ENCODE measurements around the gene DEK.
"Not testable (repeated sequence)": the region's sequence is repeated elsewhere in the genome, so short reads cannot be mapped to it uniquely, and the experiment has no call there.

DEK gene

GRCh38 chr6:18240230-18240629 lies 24.1 kb downstream of the DEK start:
- DNase-seq (ENCODE audit: low spot score), result no peak

- DNase-seq (ENCODE audit: low spot score), result no peak
Measured at GRCh38 chr6:18237167-18237566, 27.2 kb downstream of the DEK start.

DNA sequence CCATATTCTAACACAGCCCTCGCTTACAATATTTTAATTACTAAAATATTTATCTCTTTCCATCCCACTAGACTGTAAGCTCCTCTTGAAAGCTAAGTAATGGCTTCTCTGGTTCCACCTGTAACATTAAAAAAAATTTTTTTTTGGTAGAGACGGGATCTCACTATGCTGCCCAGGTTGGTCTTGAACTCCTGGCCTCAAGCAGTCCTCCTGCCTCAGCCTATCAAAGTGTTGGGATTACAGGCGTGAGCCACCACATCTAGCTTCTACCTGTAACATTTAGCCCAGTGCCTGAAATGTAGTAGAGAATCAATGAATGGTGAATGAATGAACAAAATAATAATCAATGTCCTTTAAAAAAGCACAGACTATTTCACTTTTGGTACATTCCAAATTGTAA lies 28.8 kb downstream of the DEK start:
- no peak for DNase-seq (ENCODE audit: low spot score)

DNA sequence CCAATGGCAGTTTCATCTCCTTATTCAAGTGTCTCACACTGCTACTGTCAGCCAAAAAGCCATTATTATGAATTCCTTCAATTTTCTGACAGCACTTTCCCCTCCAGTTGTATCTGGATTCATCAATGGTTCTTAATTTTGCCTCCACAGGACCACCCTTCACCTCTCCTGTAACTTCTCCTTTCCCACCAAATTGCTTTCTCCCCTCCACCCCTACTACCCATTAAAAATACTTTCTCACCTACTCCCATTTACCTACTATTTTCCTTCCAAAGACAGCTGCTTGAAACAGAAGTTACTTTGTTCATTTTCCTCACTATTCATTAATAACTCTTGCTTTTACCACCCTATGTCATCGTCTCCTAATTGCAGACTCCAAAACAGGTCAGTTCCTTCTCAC lies 29.8 kb downstream of the DEK start:
- DNase-seq (ENCODE audit: low spot score), result no peak

GRCh38 chr6:18233770-18234169 lies 30.6 kb downstream of the DEK start:
- not testable (repeated sequence) for DNase-seq (ENCODE audit: low spot score)

- DNase-seq (ENCODE audit: low spot score), result not testable (repeated sequence)
Measured at GRCh38 chr6:18231856-18232255, 32.5 kb downstream of the DEK start.

DNA sequence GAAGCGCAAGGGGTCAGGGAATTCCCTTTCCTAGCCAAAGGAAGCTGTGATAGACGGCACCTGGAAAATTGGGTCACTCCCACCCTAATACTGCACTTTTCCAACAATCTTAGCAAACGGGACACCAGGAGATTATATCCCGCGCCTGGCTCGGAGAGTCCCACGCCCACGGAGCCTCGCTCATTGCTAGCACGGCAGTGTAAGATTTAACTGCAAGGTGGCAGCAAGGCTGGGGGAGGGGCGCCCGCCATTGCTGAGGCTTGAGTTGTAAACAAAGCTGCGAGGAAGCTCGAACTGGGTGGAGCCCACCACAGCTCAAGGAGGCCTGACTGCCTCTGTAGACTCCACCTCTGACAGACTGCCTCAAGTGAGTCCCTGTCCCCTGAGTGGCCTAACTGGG lies 35.7 kb downstream of the DEK start:
- not testable (repeated sequence) for DNase-seq (ENCODE audit: low spot score)

DNA sequence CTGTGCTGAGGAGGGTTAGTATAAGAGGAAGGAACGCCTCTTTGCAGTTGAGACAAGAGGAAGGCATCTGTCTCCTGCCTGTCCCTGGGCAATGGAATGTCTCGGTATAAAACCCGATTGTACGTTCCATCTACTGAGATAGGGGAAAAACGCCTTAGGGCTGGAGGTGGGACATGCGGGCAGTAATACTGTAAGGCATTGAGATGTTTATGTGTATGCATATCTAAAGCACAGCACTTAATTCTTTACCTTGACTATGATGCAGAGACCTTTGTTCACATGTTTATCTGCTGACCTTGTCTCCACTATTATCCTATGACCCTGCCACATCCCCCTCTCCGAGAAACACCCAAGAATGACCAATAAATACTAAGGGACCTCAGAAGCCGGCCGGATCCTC lies 37.2 kb downstream of the DEK start:
- DNase-seq (ENCODE audit: low spot score), result not testable (repeated sequence)

DNA sequence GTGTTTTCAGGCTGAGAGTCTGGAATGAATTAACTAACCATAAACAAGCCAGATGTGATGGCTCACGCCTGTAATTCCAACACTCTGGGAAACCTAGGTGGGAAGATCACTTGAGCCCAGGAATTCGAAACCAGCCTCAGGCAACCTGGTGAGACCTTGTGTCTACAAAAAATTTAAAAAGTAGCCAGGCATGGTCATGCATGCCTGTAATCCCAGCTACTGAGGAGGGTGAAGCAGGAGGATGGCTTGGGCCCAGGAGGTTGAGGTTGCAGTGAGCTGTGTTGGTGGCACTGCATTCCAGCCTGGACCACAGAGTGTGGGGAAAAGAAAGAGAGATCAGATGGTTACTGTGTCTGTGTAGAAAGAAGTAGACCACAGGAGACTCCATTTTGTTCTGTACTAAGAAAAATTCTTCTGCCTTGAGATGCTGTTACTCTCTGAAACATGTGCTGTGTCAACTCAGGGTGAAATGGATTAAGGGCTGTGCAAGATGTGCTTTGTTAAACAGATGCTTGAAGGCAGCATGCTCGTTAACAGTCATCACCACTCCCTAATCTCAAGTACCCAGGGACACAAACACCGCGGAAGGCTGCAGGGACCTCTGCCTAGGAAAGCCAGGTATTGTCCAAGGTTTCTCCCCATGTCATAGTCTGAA lies 37.8 kb downstream of the DEK start:
- not testable (repeated sequence) for DNase-seq (ENCODE audit: low spot score)

DNA sequence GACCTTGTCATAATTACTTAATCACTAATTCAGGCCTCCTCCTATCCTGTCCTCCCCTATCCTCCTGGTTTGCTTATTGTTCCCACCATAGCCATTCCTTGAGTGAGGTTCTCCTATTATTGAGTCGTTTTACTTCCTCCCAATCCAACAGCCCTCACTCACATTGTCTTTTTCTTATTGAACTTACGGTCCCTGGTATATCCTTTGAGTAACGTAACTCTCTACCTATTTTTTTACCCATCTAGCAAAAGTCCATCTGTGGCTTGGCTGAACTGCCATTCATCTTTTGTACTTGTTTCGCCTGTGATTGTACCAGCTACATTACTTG lies 43.1 kb downstream of the DEK start:
- no peak for DNase-seq (ENCODE audit: low spot score)

GRCh38 chr6:18219591-18219990 lies 44.7 kb downstream of the DEK start:
- no peak for DNase-seq (ENCODE audit: low spot score)

DNA sequence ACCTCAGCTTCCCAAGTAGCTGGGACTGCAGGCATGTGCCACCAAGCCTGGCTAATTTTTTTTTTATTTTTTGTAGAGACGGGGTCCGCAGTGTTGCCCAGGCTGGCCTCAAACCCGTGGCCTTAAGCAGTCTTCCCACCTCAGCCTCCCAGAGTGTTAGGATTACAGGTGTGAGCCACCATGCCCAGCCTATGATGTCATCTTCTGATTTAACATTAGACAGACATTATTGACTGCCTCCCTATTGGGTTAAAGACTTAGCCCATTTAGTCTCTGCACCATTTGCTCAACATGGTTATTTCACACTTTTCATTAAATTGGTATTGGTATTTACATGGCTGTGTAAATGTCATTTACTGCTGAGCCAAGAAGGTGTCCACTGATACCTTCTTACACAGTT lies 46.1 kb downstream of the DEK start:
- no peak for DNase-seq (ENCODE audit: low spot score)

- no peak for DNase-seq (ENCODE audit: low spot score)
Measured at GRCh38 chr6:18216411-18216810, 47.9 kb downstream of the DEK start.

GRCh38 chr6:18215436-18215835 lies 48.9 kb downstream of the DEK start:
- peak; percentile 74 for DNase-seq (ENCODE audit: low spot score)

- no peak for DNase-seq (ENCODE audit: low spot score)
Measured at GRCh38 chr6:18214003-18214402, 50.3 kb downstream of the DEK start.

DNA sequence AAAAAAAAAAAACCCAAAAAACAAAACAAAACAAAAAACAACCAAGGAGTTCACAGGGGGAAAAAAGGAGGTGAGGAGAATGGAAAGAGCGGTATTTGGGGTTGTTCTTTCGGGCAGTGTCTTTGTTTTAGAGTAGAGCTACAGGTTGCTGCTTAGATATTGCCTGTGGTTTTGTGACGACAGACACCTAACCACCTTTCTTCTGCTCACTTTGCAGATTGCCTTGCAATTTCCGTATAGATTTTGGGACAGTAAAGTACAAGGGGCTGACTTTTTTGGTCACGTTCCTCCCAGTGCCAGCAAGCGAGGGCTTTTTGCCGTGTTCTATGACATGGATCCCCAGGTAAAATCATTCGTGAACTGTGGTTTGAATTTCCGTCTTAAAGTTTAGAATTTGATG lies 50.9 kb downstream of the DEK start:
- DNase-seq (ENCODE audit: low spot score), result no peak

DNA sequence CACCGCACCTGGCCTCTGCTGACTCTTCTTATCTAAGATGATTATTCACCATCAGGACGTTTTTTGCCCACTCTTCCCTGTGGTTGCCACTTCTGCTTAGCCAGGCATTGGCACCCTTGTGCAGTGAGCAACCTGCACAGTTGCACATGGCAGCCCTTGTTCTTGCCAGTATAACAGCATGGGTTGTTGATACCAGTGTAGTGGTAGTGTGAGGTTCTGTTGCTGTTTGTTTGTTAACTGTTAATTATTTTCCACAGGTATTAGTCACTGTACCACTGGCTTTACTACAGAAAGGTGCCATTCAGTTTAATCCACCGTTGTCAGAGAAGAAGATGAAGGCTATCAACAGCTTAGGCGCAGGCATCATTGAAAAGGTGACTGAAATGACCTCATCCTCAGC lies 52.1 kb downstream of the DEK start:
- DNase-seq (ENCODE audit: low spot score), result no peak

DNA sequence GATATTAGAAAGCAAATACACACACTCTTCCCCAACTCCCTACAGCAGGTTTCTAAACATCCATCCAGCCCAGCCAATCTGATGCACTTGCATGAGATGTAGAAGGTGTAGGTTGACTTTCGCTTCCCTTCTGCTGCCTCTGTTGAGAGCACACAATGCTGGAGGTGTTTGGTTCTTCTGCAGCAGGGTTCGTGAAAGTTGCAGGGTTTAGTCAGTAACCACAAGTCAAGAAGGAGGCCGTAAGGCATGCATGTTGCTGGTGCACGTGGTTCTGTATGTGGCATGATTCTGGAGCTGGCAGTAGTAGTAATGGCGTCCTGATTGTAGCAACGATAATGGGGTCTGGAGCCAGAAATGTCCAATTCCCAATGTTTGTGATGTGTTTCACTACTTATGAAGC lies 53.0 kb downstream of the DEK start:
- no peak for DNase-seq (ENCODE audit: low spot score)

DNA sequence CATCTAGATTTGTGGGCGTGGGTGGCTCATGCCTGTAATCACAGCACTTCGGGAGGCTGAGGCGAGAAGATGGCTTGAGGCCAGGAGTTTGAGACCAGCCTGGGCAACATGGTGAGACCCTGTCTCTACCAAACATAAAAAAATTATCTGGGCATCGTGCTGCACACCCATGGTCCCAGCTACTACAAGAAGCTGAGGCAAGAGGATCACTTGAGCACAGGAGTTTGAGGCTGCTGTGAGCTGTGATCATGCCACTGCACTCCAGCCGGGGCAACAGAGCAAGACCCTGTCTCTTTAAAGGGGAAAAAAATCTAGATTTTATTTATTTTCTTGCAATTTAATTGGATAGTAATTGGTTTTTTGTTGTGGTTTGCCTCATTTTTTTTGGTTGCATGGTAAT lies 53.6 kb downstream of the DEK start:
- DNase-seq (ENCODE audit: low spot score), result no peak

DNA sequence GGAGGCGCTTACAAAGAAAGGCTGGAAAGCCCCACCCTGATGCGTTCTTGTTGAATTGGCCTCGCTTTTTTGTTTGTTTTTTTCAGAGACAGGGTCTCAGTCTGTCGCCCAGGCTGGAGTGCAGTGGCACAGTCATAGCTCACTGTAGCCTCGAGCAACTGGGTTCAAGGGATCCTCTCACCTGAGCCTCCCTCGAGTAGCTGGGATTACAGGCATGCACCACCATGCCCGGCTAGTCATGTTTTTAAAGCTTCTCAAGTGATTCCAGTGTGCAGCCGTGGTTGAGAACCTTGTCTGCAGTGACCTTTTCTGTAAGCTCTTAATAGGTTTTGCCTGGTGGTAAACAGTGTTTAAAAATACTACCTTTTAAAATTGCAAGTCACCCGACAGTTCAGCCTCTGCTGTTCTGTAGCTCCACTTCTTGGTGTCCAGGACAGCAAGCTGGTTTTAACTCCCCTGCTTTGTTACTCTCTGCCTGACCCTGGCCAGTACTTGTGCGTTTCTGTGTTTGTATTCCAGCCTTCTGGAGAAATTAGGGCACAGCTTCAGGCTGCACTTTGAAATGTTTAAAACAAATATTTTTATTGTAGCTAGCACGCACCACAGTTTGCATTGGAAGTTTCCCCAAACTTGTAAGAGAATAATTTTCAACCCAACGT lies 54.7 kb downstream of the DEK start:
- DNase-seq (ENCODE audit: low spot score), result no peak

- not testable (repeated sequence) for DNase-seq (ENCODE audit: low spot score)
Measured at GRCh38 chr6:18208778-18209177, 55.6 kb downstream of the DEK start.

GRCh38 chr6:18207949-18208348 lies 56.4 kb downstream of the DEK start:
- peak; percentile 36 for DNase-seq (ENCODE audit: low spot score)

DNA sequence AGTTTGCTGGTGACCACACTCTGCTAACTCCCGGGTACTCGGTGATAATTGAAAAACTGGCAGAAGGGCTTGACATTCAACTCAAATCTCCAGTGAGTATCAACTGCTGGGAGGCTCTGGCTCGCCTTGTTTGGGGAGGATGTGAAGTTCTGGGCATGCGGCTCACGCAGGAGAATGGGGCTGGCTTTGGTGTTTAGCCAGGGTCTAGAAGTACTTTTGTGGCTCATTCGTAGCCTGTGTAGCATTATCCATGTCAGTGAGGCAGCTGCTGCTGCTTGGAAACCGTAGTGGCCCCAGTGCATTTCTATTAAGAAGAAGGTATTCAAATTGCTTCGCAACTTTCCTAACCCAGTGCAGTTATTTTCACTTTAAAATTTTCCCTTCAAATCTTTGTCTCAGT lies 56.9 kb downstream of the DEK start:
- no peak for DNase-seq (ENCODE audit: low spot score)

- no peak for DNase-seq (ENCODE audit: low spot score)
Measured at GRCh38 chr6:18206591-18206990, 57.7 kb downstream of the DEK start.
